HG02870 (cell line): ENCODE data around the gene TOX4.

Experiments used
- ATAC-seq: cut with Tn5 transposase; IDR thresholded peaks from one replicate; pipeline ENCODE4 v1.9.1; 2021; ENCODE audit warnings: mild to moderate bottlenecking, moderate library complexity; ENCODE audit not compliant: unreplicated experiment

TOX4 gene

GRCh38 chr14:21501568-21501967 lies 24.6 kb downstream of the TOX4 start:
- no peak for ATAC-seq

GRCh38 chr14:21503376-21503775 lies 26.4 kb downstream of the TOX4 start:
- ATAC-seq: no peak

- ATAC-seq: peak; percentile 78
Measured at GRCh38 chr14:21505012-21505553, 28.1 kb downstream of the TOX4 start.

GRCh38 chr14:21506557-21506956 lies 29.6 kb downstream of the TOX4 start:
- ATAC-seq: no peak

GRCh38 chr14:21509432-21510143 lies 32.6 kb downstream of the TOX4 start:
- no peak for ATAC-seq

GRCh38 chr14:21510735-21511657 lies 34.0 kb downstream of the TOX4 start, which contains the start of gene METTL3:
Gene METTL3 (minus strand): TSS chr14:21511340. CDS start chr14:21511223, 117 bp downstream.
- peak; percentile 98 for ATAC-seq

GRCh38 chr14:21514341-21514740 lies 37.3 kb downstream of the TOX4 start:
- ATAC-seq: no peak

GRCh38 chr14:21518725-21519124 lies 41.7 kb downstream of the TOX4 start:
- ATAC-seq: no peak

GRCh38 chr14:21520767-21521166 lies 43.8 kb downstream of the TOX4 start:
- no peak for ATAC-seq

- no peak for ATAC-seq
Measured at GRCh38 chr14:21521501-21521900, 44.5 kb downstream of the TOX4 start.

GRCh38 chr14:21523203-21523602 lies 46.2 kb downstream of the TOX4 start:
- no peak for ATAC-seq

- no peak for ATAC-seq
Measured at GRCh38 chr14:21524575-21525490, 47.8 kb downstream of the TOX4 start.

GRCh38 chr14:21525571-21525961 lies 48.6 kb downstream of the TOX4 start:
- ATAC-seq: no peak

GRCh38 chr14:21525962-21526671 lies 49.1 kb downstream of the TOX4 start, which contains the start of gene SALL2:
Gene SALL2 (minus strand): TSS chr14:21526346. CDS start chr14:21526127, 219 bp downstream.
- ATAC-seq: no peak

- peak; percentile 58 for ATAC-seq
Measured at GRCh38 chr14:21526672-21527317, 49.8 kb downstream of the TOX4 start.

- peak; percentile 8 for ATAC-seq
Measured at GRCh38 chr14:21527318-21527679, 50.3 kb downstream of the TOX4 start.

- ATAC-seq: no peak
Measured at GRCh38 chr14:21528381-21529348, 51.7 kb downstream of the TOX4 start.

- ATAC-seq: no peak
Measured at GRCh38 chr14:21529515-21529914, 52.5 kb downstream of the TOX4 start.
